ENCODE data around the gene ANXA1.

Gene ANXA1

DNA sequence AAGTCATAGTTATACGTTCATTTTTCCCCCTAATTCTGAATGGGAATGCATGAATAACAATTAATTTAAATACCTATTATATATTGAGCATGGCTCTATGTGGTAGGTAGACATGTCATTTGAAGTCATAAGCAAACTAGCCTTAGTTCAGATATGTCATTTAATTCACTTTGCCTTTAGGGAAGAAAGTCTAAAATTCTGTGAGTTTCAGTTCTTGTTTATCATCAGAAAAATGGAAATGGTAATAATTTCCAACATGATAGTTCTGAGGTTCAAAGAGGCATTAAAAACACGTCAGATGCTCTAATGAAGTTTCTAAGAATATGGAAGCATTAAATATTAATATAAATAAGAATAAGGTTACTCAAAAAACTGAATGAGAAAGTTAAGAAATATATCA, 13.1 kb upstream of the ANXA1 start:
- no peak for DNase-seq (ENCODE audit: low spot score)

DNA sequence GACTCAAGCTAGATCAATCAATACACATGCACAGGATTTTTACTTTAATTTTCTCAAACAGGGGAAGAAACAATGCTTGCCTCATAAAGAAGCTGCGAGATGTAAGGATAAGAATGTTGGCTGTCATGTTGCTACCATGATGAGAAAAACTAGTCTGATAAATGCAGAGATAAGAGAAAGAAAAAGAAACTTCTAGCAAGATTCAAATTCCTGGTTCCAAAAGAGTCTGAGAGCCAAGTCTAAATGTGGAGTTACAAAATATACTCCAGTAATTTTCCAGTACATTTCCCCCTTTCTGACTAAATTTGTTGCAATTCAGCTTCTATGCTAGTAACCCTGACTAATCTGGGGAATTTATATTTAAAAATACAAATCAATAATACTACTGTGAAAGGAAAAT, 10.4 kb upstream of the ANXA1 start:
- no peak for DNase-seq (ENCODE audit: low spot score)

DNA sequence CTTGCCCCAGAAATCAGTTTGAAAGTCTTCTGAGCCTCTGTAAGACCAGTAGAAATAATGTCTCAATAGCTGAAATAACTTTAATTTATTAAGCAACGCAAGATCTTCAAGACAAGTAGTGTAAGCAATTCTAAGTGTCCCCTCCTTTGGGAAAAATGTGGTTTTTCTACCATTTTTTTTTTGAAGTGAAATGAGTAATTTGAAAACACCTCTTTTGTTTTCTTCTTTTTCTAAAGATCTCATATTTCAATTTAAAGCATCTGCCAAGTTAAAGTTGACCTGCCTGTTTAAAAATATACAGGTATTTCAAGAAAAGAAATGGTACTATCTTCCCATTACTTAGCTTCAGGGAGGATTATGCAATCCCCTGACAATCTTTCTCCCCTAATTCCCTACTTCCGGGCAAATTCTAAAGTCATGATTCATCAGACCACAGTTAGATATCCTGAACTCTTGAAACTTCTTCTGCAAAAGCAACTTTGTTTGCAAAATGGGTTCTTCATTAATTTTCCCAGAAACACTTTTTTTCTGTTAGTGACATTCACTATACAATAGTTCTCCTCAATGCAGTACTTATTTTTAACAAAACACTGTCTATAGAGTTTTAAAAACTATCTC, 7.8 kb upstream of the ANXA1 start:
- DNase-seq (ENCODE audit: low spot score): peak; percentile 56

DNA sequence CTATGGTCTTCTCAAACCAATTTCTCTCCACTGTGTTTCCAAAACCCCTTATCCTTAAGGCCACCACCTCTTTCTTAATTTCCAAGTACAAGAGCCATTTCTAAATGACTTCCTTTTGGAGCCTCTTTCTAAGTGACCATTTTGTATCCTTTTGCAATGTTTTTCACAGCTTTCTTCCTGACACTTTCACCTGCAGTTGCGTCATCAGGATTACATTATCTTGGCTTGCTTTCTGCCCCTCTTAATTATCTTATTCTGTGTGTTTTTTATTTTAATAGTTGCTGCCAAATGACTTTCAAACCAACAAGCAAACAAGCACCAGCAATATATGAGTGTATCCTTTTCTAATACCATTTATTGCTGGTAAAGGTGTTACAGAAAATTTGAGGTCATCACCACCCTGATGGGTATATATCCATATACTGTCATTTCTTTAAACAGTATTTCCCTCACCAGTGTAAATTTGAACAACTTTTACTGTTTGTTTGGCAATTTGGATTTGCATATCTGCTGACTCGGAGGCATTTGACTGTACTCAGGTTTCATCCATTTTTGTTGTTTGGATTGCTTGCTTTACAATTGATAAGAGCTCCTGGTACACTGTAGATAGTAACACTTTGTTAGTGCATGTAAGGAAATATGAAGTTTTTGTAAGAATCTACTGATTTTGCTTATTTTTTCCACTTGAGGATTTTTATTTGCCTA, 5.4 kb upstream of the ANXA1 start:
- DNase-seq (ENCODE audit: low spot score): no peak

DNA sequence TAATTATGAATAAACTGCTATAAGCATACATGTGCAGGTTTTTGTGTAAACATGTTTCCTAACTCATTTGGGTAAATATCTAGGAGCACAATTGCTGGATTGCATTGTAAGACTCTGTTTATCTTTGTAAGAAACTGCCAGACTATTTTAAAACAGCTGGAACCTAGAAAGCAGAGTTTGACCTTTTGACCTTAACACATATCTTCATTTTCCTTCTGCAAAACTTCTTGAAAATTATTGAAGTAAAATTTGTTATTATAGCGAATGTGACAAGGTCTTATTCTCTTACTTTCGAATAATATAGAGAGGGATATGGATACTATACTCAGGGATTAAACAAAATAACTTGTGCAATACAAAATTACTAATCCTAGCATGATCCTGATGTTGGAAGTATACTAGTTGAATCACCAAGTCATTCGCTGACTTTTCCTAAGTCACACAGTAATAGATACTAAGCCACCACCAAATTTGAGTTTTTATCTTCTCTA, 3.2 kb upstream of the ANXA1 start:
- no peak for DNase-seq (ENCODE audit: low spot score)

DNA sequence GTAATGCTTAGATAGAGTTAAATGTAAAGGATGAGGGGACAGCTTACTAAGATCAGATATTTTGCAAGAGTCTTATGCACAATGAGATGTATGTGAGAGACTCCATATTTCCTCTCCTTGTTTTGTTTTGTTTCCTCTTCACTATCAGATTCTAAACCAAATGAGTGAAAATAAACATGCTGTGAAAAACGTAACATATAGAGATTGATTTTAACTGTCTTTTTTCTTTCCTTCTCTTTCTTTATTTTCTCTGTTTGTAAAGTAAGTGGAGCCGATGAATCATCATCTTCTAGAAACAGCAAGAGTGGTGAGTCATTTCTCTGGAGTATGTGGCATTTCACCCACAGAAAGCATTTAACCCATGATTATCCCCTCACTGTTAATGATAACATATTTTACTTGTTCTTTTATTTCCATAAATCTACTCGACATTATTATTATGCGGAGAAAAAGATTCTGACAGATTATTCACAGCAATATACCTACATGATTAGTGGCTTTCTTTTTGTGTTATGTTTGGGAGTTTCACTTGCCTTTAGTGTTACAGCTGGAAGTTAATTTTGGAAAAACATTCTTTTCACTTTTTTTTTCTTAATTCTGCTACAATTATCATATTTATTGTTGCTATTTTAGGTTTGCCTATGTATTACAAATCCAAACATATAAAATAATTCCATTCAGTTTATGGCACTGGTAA, 2.1 kb upstream of the ANXA1 start:
- peak; percentile 59 for DNase-seq (ENCODE audit: low spot score)

DNA sequence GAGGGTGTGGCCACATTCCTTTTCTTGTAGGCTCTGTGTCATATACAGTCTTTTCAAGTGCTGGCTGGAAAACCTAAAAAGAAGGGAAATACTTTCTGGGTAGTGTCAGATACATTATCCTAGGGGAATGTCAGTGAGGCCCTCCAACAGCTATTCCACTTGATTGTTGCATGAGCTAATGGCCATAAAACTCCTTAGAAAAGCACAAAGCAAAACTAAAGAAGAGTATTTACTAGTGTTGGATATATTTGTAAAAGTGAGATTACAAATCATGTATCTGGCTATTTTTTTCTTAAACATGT, 829 bp downstream of the ANXA1 start:
- DNase-seq (ENCODE audit: low spot score): no peak

DNA sequence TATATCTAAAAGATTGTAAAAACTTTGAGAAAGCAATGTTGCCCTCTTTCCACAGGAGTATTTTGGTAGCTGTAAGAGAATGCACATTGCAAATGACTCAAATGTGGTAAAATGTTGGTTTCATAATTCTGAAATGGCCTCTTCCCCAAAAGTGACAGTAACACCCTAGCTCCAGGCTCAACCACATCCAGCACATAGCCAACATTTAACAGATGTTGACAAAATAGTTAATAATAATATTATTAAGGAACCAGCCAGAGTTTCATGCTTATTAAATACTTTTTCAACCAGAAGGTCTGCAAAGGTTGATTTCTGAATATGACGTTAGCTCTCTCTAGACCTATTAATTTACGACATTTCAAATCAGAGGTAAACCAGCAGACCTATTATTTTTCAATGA, 1.3 kb downstream of the ANXA1 start:
- DNase-seq (ENCODE audit: low spot score): no peak

DNA sequence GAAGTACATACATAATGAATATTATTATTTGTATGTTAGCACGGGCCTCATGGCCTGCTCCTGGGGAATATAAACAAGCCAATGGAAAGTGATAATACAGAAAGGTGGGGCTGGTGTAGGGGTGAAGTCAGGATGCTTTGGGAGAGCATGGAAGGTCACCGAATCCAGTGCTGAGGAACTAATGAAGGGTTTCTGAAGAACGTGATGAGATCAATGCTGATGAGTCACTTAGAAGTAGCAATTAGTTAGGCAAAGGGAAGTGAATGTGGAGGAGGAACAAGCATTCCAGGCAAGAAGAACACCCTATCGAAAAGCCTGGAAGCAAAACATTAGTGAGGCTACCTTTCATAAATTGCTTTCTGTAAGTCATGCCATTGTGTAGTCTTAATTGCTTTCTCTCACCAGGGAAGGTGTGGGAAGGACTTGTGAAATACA, 2.1 kb downstream of the ANXA1 start:
- no peak for DNase-seq (ENCODE audit: low spot score)

DNA sequence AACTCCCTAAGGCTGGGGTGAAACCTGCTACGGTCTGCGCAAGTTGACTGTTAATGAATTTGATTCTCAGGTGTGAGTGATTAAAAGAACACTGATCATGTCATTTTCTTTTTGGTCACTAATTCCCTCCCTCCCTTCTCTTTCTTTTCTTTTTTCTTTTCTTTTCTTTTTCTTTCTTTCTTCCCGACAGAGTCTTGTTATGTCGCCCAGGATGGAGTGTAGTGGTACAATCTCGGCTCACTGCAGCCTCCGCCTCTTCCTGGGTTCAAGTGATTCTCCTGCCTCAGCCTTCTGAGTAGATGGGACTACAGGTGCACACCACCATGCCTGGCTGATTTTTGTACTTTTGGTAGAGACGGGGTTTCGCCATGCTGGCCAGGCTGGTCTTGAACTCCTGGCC, 2.6 kb downstream of the ANXA1 start:
- DNase-seq (ENCODE audit: low spot score): no peak

DNA sequence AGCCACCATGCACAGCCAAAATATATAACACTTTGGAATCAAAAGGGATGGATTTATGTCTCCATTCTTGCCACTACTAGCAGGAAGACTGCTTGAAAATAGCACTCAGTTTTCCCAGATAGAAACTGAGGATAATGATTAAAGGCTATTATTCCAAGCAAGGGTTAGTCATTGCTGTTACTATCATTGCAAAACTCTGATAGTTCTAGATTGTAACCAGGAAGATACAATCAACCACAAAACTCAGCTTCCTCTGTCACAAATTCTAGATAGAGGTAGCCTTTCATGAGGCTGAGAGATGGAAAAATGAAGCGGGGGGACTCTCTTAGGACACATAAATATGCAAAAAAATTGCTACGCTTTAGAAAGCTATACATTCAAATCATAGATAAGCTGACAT, 3.1 kb downstream of the ANXA1 start:
- no peak for DNase-seq (ENCODE audit: low spot score)

DNA sequence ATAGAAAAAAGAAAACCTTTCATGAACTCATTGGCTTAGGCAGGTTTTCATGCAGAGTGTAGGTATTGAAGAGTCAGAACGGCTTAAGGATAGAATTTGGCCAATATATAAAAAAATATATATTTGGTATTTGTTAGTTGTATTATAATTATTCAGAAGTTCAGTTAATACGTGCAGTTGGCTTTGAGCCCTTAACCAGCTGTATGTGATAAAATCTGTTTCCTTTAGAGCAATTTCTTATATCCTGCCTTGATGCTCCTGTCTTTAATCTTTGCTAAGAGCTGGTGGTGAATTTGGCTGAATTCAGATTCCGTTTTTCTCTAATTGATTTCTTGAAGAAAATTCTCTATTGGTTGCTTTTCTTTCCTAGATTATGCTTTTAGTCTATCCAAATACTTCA, 3.7 kb downstream of the ANXA1 start:
- DNase-seq (ENCODE audit: low spot score): no peak

DNA sequence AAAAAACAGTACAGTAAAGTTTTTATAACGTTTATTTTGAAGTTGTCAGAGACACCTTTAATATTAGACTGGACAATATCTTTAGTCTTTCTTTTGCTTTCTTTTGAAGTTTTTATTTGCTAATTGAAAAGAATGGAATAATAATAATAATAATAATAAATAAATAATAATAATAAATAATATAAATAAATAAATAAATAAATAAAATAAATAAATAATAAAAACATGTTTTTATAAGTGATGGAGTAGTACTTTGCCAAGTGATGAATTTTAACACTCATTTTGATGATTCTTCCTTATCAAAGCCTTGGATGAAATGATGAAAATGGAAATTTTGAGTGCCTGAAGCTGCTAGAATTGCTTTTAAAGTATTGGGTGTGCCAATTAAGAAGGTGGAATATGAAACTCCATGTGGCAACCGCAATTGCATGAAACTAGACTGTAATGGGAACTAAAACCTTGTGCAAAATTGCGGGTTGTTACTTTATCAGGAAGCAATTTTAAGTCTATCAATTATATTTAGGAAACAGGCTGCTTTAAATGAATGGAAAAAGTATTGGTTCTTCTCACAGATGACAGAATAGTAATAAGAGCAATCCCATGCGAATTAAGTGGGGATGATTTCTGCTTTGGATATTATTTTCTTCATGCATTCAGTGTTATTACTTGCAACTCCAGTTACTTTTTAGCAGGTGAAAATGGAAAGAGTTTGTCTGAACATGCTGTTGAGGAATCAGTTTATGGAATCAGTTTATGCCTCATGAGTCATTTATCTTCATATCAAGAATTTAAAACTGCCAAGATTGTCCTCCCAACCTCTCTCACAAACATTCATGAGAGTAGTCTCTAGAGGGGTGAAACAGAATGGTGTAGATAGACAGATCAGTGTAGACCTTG, 4.6 kb downstream of the ANXA1 start:
- DNase-seq (ENCODE audit: low spot score): no peak

DNA sequence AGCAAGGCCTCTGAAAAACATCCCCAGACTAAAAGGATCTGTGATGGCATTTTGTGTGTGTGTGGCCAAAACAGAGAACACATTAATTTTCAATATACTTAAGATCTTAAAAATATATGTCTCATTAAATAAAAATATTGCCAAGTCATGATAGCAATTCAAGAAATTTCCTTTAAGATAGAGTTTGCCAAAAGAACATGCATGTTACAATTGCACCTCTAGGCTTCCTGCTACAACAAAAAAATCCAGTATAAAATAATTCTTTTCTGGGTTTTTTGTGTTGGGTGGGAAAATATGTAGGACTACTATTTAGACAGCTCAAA, 5.2 kb downstream of the ANXA1 start:
- DNase-seq (ENCODE audit: low spot score): no peak

DNA sequence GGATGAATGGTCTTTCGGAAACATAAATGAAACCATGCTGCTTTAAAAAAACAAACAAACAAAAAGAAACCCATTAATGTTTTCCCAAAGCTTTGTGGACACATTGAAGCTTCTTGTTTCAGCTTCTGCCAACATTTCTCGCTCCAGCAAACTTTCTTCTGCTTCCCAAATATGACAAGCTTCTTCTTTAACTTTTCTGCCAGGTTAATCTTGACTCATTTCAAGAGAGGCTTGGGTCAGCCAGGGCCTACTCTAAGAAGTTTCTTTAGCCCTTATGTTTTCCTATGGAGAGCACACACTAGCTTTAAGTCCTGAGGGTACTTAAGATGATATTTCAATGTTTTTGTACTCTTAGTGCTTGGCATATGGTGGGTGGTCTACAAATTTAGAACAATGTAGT, 6.1 kb downstream of the ANXA1 start:
- DNase-seq (ENCODE audit: low spot score): no peak

DNA sequence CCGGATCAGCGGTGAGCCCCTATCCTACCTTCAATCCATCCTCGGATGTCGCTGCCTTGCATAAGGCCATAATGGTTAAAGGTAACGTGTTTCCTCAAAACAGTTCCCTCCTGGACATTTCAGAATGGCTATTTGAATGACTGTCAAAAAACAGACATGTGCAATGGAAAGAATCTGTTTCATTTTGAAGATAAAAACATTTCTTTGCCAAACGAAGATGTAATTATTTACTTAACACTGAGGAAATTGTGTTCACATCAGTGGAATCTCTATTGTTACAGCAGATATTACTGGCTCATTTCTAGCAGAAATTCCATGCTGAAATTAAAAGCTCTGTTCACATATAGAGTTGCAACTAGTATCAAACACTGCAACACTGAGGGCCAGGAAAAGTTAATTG, 7.1 kb downstream of the ANXA1 start:
- DNase-seq (ENCODE audit: low spot score): no peak

DNA sequence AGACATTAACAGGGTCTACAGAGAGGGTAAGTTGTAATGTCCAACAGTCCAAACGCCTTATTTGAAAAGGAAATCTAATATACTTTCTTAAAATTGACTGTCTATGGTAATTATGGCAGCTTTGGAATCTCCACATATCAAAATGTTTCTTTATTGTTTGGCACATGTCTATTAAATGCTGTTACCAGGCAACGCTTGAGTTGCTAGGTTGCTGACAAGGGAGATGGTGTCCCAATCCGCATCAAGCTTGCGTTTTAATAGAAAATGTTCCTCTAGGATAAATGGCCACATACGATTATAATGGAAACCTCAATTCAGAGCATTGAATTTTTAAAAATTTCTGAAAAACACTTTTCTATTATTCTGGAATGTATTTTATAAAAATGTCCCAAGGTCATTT, 9.2 kb downstream of the ANXA1 start:
- no peak for DNase-seq (ENCODE audit: low spot score)

DNA sequence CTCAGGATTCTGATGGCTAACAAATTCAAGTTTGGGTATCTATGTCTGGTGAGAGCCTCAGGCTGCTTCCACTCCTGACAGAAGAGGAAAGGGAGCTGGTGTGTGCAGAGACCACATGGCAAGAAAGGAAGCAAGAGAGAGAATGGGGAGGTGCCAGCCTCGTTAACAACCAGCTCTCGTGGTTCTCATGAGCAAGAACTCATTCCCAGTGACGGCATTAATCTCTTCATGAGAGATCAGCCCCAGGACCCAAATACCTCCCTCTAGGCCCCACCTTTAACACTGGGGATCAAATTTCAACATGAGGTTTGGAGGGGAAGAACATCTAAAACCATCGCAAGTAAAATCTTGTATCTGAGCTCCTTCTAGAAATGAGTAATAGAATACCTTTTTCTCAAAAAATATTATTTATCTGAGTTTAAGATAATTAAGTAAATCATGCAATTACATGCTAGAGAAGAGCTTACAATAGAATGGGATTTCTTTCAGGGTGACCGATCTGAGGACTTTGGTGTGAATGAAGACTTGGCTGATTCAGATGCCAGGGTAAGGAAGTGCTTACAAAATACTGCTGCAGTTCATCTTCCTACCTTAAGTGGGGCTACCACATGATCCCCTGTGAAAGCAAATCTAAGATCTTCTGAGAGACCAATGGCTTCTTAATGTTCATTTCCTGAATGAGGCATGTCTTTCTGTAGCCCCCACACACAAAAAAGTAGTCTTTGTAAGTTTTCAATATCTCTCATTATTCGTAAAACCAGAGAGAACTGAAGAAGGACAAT, 11.5 kb downstream of the ANXA1 start:
- DNase-seq (ENCODE audit: low spot score): no peak

DNA sequence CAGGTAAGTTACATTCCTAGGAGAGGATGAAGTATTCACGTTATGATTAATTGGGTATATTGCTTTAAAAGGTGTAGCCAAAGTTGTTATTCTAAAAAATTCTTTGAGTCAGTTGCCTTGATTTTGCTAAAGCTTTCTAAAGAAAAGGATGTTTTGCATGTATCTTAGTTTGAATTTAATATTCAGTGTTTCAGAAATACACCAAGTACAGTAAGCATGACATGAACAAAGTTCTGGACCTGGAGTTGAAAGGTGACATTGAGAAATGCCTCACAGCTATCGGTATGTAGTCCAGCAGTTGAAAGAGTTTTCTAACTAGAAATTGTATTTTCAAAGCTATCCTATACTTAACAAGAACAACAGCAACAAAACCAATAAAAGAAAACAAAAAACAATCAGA, 14.2 kb downstream of the ANXA1 start:
- no peak for DNase-seq (ENCODE audit: low spot score)

DNA sequence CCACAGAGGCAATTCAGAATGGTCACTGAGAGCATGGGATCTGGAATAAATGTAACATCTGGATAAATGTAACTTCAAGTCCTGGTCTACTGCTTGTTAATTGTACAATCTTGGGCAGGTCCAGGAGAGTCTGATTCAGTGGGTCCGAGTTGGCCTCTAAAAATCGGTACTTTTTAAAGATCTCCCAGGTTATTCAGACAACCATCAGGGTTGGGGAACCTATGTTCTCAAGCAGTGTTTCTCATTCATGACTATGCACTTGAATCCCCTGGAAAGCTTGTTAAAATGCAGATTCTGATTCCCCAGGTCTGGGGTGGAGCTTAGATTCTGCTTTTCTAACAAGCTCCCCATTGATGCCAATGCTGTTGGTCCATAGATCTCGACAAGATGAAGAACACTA, 14.8 kb downstream of the ANXA1 start:
- no peak for DNase-seq (ENCODE audit: low spot score)

DNA sequence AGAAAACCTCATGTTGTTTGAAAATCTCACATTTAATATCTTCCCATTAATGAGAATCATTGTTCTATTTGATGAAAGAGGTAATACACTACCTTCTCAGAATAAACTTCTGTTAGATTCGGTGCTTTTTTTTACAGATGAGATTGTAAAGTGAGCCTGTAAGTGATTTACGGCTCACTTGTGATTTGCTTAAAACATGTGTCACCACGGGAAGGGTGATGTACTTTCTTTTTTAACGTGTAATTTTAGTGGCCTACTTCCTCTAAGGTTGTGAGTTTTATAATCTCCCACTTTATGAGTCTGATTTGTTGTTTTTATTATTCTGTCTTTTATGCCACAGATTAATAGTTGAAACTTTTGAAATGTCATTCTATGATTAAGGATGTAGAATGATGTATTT, 15.9 kb downstream of the ANXA1 start:
- no peak for DNase-seq (ENCODE audit: low spot score)
